CD4-positive, alpha-beta T cell (primary cell): ENCODE measurements around the gene EMILIN3. TPM values are rescaled to one million over a fixed set of nuclear protein-coding genes. Genes with fewer than 3 reads are reported as not detected.

Experiments
- ATAC-seq: fragments of 200-7000 bp; cut with Tn5 transposase; one replicate; pipeline ENCODE4 v1.10.0; 2022; ENCODE audit warnings: mild to moderate bottlenecking; ENCODE audit not compliant: poor library complexity
- CTCF ChIA-PET: fragments of 350-600 bp; sonication (Branson Sonifier 250); formaldehyde crosslinking; loops from one replicate; lab custom pipeline; 2021; ENCODE audit warnings: antibody characterized with exemption, inconsistent platforms; lab: Charles Lee
- POLR2A ChIA-PET: fragments of 350-600 bp; sonication (Branson Sonifier 250); formaldehyde crosslinking; loops from one replicate; lab custom pipeline; 2021; ENCODE audit warnings: antibody characterized with exemption, inconsistent platforms; lab: Charles Lee
- DNase-seq, 14 experiments: peaks; one replicate each; pipeline ENCODE4 v3.0.0-alpha.2; 2013 to 2020; ENCODE audit warnings: mixed read lengths in 2 of 14
- H3K27ac ChIP-seq, 2 donors: one replicate each; pipeline versions ENCODE4 v1.5.1 to v1.7.0; 2013; ENCODE audit warnings: low read length in 2 of 2, low read depth in 1 of 2, mild to moderate bottlenecking in 1 of 2
- H3K27me3 ChIP-seq, 2 experiments: 1 replicate in 1 of 2; 2 replicates in 1 of 2; pipeline versions ENCODE4 v1.6.1 to v1.7.0; 2013; ENCODE audit warnings: low read length in 2 of 2, control low read depth in 1 of 2, mild to moderate bottlenecking in 1 of 2, moderate library complexity in 1 of 2; ENCODE audit not compliant: insufficient read depth in 2 of 2, control insufficient read depth in 1 of 2
- H3K36me3 ChIP-seq: one replicate; pipeline ENCODE4 v1.6.1; 2013; ENCODE audit warnings: low read length, control low read depth; ENCODE audit not compliant: insufficient read depth
- H3K4me1 ChIP-seq: one replicate; pipeline ENCODE4 v1.6.1; 2013; ENCODE audit warnings: low read length, control low read depth; ENCODE audit not compliant: insufficient read depth
- H3K4me3 ChIP-seq: one replicate; pipeline ENCODE4 v1.5.1; 2013; ENCODE audit warnings: mild to moderate bottlenecking, low read length, moderate library complexity
- H3K9me3 ChIP-seq, 2 experiments: 1 replicate in 1 of 2; 2 replicates in 1 of 2; pipeline versions ENCODE4 v1.6.1 to v1.7.0; 2013; ENCODE audit warnings: low read length in 2 of 2, mild to moderate bottlenecking in 2 of 2, control low read depth in 1 of 2, moderate library complexity in 1 of 2; ENCODE audit not compliant: control insufficient read depth in 1 of 2, insufficient read depth in 1 of 2
- H3K27ac Mint-ChIP-seq: one replicate; pipeline ENCODE4 v1.8.0; 2020; ENCODE audit warnings: mixed read lengths
- H3K27me3 Mint-ChIP-seq: one replicate; pipeline ENCODE4 v1.8.0; 2021; ENCODE audit warnings: mixed read lengths
- H3K36me3 Mint-ChIP-seq: one replicate; pipeline ENCODE4 v1.8.0; 2021; ENCODE audit warnings: low read depth, mixed read lengths
- H3K4me1 Mint-ChIP-seq: one replicate; pipeline ENCODE4 v1.8.0; 2021; ENCODE audit warnings: low read depth, mixed read lengths
- H3K4me3 Mint-ChIP-seq: one replicate; pipeline ENCODE4 v1.8.0; 2020; ENCODE audit warnings: mild to moderate bottlenecking, mixed read lengths
- H3K9me3 Mint-ChIP-seq: one replicate; pipeline ENCODE4 v1.8.0; 2020; ENCODE audit warnings: mixed read lengths
- intact Hi-C, 2 experiments: fragments of 100-400 bp; cut with DNase I in 1 of 2; cut with micrococcal nuclease in 1 of 2; formaldehyde crosslinking; loops; one replicate each; pipeline versions ENCODE4 v1.15.1 to v1.9.0; 2023 to 2025; cut with DNase I, micrococcal nuclease
- total RNA-seq, 174 experiments: library from RNA in 2 of 174; stranded (reverse) in 2 of 174; gene quantifications; one replicate each; pipeline ENCODE4 v1.2.3 and lab custom pipeline; 2021 to 2026
- TF ChIP-seq, protein P1 (sequence below): fragments of 200-600 bp; IDR thresholded peaks from one replicate; pipeline ENCODE4 v1.8.0; 2022; ENCODE audit warnings: antibody characterized with exemption, mild to moderate bottlenecking

Gene EMILIN3
- total RNA-seq, 2 experiments from 2014 or later: 0.11 to 0.22 TPM

DNA sequence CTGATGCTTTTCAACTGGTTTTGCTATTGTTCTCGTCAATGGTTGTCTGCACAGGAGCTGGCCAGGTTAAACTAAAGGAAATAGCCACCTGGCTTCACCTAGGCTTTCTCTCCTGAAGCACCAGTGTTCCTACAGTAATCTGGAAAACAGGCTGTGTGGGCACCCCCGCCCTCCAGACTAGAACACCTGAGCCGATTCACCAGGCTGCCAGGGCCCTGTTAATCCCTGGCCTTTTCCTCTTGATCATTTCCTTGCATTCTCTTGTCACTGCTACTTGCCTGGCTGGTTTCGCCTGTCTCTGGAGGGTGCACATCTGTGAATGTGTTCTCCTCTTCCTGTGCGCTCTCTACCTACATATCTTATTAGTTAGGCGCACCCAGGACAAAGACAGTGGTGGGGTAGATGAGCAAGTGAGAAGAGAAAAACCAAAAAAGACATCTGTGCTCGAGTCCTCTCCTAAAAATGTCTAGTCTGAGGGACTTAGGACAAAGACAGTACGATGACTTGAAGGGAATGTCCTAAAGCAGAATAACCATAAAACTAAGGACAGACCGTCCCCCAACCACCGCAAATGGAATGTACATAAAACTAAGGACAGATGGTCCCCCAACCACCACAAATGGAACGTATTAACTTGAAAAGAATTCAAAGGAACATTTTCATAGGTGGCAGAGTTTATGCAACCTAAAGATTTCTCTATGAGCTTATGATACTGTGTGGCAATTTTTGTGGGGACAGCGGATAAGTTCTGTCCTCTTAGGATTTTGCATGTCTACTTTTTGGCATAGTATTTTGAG, 45.9 kb upstream of the EMILIN3 start:
- Histone ChIP-seq H3K36me3 (peaks cover 93% of the 10 kb centered on the region), H3K4me1 (peaks cover 14% of the 10 kb centered on the region), H3K27me3 (no peaks in the 10 kb centered on the region), H3K27ac (no peak overlapping the region), H3K9me3 (no peaks in the 10 kb centered on the region), H3K4me3 (no peak overlapping the region)
- H3K27me3 Mint-ChIP-seq: no peaks in the 10 kb centered on the region
- peak overlapping the region; percentile 15 for H3K27ac Mint-ChIP-seq
- intact Hi-C loops: loop anchor here in 1 of 2 experiments (5.0 kb wide), 1 partner anchor 70 kb away; the partner anchor contains the start of gene LPIN3
- DNase-seq (no peak), ATAC-seq (no peak)
- no peaks in the 10 kb centered on the region for H3K9me3 Mint-ChIP-seq
- CTCF ChIA-PET: no interaction called here
- POLR2A ChIA-PET: no interaction called here
- peaks cover 99% of the 10 kb centered on the region for H3K36me3 Mint-ChIP-seq
- peaks cover 48% of the 10 kb centered on the region for H3K4me1 Mint-ChIP-seq
- TF ChIP-seq, protein P1, sequence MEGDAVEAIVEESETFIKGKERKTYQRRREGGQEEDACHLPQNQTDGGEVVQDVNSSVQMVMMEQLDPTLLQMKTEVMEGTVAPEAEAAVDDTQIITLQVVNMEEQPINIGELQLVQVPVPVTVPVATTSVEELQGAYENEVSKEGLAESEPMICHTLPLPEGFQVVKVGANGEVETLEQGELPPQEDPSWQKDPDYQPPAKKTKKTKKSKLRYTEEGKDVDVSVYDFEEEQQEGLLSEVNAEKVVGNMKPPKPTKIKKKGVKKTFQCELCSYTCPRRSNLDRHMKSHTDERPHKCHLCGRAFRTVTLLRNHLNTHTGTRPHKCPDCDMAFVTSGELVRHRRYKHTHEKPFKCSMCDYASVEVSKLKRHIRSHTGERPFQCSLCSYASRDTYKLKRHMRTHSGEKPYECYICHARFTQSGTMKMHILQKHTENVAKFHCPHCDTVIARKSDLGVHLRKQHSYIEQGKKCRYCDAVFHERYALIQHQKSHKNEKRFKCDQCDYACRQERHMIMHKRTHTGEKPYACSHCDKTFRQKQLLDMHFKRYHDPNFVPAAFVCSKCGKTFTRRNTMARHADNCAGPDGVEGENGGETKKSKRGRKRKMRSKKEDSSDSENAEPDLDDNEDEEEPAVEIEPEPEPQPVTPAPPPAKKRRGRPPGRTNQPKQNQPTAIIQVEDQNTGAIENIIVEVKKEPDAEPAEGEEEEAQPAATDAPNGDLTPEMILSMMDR: no peak
- no peak overlapping the region for H3K4me3 Mint-ChIP-seq

DNA sequence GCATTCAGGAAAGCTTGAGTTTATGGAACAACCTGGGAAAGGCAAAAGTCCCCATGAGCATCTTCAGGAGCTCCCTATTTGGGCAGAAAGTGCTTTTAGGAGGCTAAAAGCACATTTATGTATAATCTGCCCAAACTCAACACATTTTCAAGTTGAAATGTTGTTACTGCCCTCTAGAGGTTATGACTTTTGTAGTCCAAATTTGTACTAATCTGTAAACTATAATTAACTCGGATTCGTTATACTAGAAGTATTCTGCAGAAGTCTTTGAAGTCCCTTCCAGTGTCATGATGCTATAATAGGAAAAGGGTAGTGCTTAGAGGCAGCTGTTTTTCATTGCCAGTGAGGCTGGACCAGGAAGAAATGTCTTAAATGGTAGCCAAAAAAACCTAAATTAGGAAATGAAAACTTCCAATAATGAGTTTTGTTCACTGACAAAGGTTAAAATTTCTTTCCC, 44.8 kb upstream of the EMILIN3 start:
- Histone ChIP-seq H3K27ac (no peak overlapping the region), H3K9me3 (no peaks in the 10 kb centered on the region), H3K27me3 (no peaks in the 10 kb centered on the region), H3K4me1 (peaks cover 14% of the 10 kb centered on the region), H3K4me3 (no peak overlapping the region), H3K36me3 (peaks cover 92% of the 10 kb centered on the region)
- intact Hi-C loops: loop anchor here in 1 of 2 experiments (5.0 kb wide), 1 partner anchor 69 kb away; the partner anchor contains the start of gene LPIN3
- TF ChIP-seq, protein P1: peak; percentile 50
- peaks cover 51% of the 10 kb centered on the region for H3K4me1 Mint-ChIP-seq
- peak overlapping the region; percentile 26 for H3K27ac Mint-ChIP-seq
- H3K4me3 Mint-ChIP-seq: no peak overlapping the region
- no peaks in the 10 kb centered on the region for H3K27me3 Mint-ChIP-seq
- ATAC-seq (peak; percentile 41), DNase-seq (no peak)
- POLR2A ChIA-PET: interaction anchor here (1.0 to 1.4 kb wide), 2 partner anchors 17 to 32 kb away, joined by 3 read pairs; no protein-coding TSS in a partner anchor
- CTCF ChIA-PET: no interaction called here
- no peaks in the 10 kb centered on the region for H3K9me3 Mint-ChIP-seq
- H3K36me3 Mint-ChIP-seq: peaks cover 99% of the 10 kb centered on the region

DNA sequence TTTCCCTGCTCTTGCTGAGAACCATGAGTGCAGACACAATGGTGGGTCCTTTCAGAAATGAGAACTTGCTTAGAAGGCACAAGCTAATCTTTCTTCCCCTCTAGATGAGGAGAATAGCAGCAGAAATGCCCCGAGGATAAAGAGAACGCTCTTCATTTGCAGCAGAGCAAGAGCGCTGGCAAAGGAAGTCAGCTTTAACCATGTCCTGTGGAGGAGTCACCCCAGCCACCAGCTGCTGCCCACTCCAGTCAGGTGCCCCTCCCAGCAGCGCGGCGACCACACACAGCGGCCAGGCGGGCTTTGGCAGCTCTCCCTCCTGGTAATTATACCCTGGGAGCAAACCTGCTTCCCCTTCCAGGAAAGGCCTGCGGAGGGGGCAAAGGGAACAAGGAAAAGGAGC, 42.4 kb upstream of the EMILIN3 start:
- Mint-ChIP-seq H3K9me3 (no peaks in the 10 kb centered on the region), H3K27me3 (no peaks in the 10 kb centered on the region), H3K27ac (peak overlapping the region; percentile 73), H3K4me3 (no peak overlapping the region), H3K36me3 (peaks cover 97% of the 10 kb centered on the region), H3K4me1 (peaks cover 58% of the 10 kb centered on the region)
- H3K27ac ChIP-seq: no peak overlapping the region
- H3K4me3 ChIP-seq: no peak overlapping the region
- ATAC-seq (no peak), DNase-seq (no peak)
- CTCF ChIA-PET: no interaction called here
- no peaks in the 10 kb centered on the region for H3K27me3 ChIP-seq
- POLR2A ChIA-PET: no interaction called here
- intact Hi-C loops: no loop called here
- TF ChIP-seq, protein P1: no peak
- peaks cover 86% of the 10 kb centered on the region for H3K36me3 ChIP-seq
- H3K4me1 ChIP-seq: peaks cover 14% of the 10 kb centered on the region
- no peaks in the 10 kb centered on the region for H3K9me3 ChIP-seq
